ENCODE data around the gene MBLAC1.

The MBLAC1 gene

GRCh38 chr7:100148559-100149328 is 22.0 kb downstream of the MBLAC1 start, which contains the start of gene LAMTOR4:
Gene LAMTOR4 (plus strand): TSS chr7:100148918. CDS start chr7:100148973, 55 bp downstream.
- Mint-ChIP-seq H3K4me1 (peaks cover 35% of the 10 kb centered on the region), H3K27me3 (peaks cover 1% of the 10 kb centered on the region), H3K4me3 (peak within 1 kb of the TSS; percentile 97), H3K27ac (peak within 1 kb of the TSS; percentile 96), H3K36me3 (ENCODE audit: low read depth) (peaks cover 19% of the 10 kb centered on the region), H3K9me3 (no peaks in the 10 kb centered on the region)
- ATAC-seq (peak; percentile 98), DNase-seq (peak; percentile 96)

DNA sequence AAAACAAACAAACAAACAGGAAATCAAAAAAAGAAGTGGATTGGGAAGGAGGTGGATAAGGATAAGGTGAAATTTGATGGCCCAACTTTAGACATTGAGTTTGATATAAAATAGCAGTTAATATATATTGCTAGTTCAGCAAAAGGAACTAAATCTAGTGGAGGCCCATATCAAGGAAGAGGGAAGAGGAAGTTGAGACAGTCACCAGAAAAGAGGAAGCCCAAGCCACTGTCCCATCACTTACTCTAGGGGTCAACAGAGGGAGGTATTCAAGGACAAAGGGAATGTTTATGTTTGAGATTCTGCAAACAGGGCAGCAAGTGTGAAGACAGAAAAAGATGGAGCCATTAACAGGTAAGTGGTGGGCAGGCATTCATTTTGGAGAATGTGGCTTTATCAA is 25.6 kb downstream of the MBLAC1 start:
- Mint-ChIP-seq H3K27ac (peak overlapping the region; percentile 71), H3K27me3 (peaks cover 1% of the 10 kb centered on the region), H3K9me3 (no peaks in the 10 kb centered on the region), H3K4me1 (peaks cover 54% of the 10 kb centered on the region), H3K4me3 (peak overlapping the region; percentile 20), H3K36me3 (ENCODE audit: low read depth) (peaks cover 33% of the 10 kb centered on the region)
- no peak for DNase-seq
- no peak for ATAC-seq

- peaks cover 54% of the 10 kb centered on the region for H3K4me1 Mint-ChIP-seq
Observed at GRCh38 chr7:100152937-100153666, 26.3 kb downstream of the MBLAC1 start.

GRCh38 chr7:100153708-100154535 is 27.2 kb downstream of the MBLAC1 start:
- Mint-ChIP-seq H3K4me1 (peaks cover 51% of the 10 kb centered on the region), H3K4me3 (no peak overlapping the region), H3K27me3 (no peaks in the 10 kb centered on the region), H3K27ac (peak overlapping the region; percentile 69), H3K9me3 (no peaks in the 10 kb centered on the region), H3K36me3 (ENCODE audit: low read depth) (peaks cover 36% of the 10 kb centered on the region)
- no peak for DNase-seq
- ATAC-seq = no peak

More at GRCh38 chr7:100152937-100153666, 26.3 kb downstream of the MBLAC1 start:
- Mint-ChIP-seq H3K27ac (peak overlapping the region; percentile 71), H3K36me3 (ENCODE audit: low read depth) (peaks cover 36% of the 10 kb centered on the region), H3K27me3 (peaks cover 1% of the 10 kb centered on the region), H3K4me3 (no peak overlapping the region), H3K9me3 (no peaks in the 10 kb centered on the region)
- DNase-seq = no peak
- ATAC-seq = no peak

DNA sequence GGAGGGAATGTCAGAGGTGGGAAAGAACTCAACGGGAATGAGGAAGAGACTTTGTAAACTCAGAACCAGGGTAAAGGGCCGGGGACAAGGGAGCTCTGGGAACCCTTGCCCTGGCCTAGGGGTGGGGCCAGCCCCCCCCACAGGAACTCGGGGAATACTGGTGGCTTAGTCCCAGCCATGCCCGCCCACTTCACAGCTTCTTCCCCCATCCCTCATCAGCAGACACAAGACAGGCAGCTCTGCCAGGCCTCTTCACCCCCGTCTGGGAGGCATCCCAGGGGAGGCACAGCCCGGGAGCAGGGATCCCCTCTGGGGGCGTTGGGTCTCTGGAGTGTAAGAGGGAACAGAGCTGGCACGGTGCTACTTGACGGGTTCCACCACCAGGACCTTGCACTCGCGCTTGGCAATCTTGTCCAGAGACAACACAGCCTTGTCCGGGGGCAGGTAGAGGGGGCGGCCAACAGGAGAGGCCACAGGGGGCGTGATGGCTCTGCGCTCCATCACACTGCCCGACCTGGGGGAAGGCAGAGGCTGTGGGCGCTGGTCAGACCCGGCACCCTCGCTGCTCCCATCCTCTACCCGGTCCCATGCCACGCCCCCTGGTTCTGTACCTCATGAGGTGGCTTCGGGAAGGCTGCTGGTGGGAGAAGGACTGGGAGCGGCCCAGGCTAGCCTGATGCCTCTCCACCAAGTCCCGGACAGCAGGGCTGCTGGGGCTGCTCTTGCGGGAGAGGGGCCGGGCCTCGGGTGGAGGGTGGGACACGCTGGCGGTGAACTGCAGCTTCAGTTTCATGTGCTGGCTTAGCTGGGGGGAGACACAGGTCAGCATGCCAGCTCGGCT is 28.1 kb downstream of the MBLAC1 start:
- Mint-ChIP-seq H3K4me3 (no peak overlapping the region), H3K4me1 (peaks cover 52% of the 10 kb centered on the region)
- DNase-seq = no peak

DNA sequence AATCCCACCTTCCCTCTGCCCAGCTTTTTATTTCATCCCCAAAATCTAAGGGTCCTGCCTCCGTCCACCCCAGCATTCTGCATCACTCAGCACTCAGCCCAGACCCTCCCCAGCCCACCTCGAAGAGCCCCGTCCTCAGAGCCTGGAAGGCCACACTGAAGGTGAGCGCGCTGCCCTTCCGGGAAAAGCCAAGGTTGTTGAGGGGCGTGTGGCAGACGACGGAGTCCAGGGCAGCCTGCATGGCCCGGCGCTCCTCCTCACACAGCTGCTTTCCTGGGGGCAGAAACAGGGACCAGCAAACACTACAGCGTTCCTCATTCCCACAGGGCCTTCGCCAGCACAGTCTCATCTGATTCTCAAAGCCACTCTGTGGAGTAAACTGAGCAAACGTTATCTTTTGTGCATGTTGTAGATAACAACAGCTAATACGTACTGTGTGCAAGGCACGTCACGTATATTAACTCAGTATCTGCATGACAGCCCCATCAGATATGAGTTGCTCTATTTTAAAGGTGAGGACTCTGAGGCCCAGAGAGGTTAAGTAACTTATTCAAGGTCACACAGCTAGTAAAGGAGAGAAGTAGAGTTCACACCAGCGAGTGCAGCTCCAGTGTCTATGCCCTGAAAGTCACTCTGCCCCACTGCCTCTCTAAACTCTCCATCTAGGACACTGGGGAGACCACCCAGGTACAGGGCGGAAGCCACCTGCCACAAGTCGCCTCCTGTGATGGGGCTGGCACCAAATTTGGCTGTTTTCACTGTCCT is 29.0 kb downstream of the MBLAC1 start:
- H3K27me3 Mint-ChIP-seq = no peaks in the 10 kb centered on the region
- no peak for DNase-seq
- H3K4me3 Mint-ChIP-seq = no peak overlapping the region
- ATAC-seq = no peak
- H3K36me3 Mint-ChIP-seq (ENCODE audit: low read depth) = peaks cover 31% of the 10 kb centered on the region
- H3K4me1 Mint-ChIP-seq = peaks cover 45% of the 10 kb centered on the region
- no peaks in the 10 kb centered on the region for H3K9me3 Mint-ChIP-seq
- H3K27ac Mint-ChIP-seq = peak overlapping the region; percentile 86

More for the DNA sequence above, 28.1 kb downstream of the MBLAC1 start:
- no peak for ATAC-seq
- Mint-ChIP-seq H3K9me3 (no peaks in the 10 kb centered on the region), H3K27me3 (no peaks in the 10 kb centered on the region), H3K27ac (no peak overlapping the region), H3K36me3 (ENCODE audit: low read depth) (peaks cover 36% of the 10 kb centered on the region)

DNA sequence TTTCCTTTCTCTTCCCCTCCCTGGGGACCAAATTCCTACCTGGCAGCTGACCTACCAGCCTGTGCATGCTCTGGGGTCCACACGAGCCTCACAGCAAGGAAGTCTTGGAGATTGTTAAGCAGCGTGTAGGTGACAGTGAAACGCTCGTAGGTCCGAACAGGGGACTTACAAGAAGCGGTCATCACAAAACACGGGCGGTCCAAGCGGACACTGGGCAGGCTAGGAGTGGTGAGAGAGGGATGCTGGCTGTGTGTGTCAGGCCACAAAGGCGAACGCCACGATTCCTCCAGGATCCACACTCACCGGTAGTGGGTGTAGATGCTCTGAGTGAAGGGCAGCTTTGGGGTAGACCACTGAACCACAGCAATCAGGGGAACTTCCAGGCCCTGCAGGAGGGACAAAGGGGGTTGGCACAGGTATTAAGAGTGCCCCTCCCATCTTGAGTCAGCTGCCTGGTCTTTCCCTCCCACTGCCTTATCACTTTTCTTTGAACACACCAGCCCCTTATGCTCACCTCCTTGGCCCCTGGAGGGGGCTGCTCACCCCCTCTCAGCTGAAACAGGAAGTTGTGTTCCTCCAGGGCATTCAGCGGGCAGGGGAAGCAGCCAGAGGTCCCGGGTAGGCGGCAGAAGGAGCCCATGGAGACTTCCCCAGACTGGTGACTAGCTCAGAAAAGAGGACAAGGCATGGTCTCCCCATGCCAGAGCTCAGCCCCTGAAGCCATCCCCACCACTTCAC is 29.7 kb downstream of the MBLAC1 start:
- Mint-ChIP-seq H3K27me3 (no peaks in the 10 kb centered on the region), H3K27ac (peak overlapping the region; percentile 86), H3K9me3 (no peaks in the 10 kb centered on the region), H3K4me1 (peaks cover 44% of the 10 kb centered on the region), H3K36me3 (ENCODE audit: low read depth) (peaks cover 31% of the 10 kb centered on the region), H3K4me3 (peak overlapping the region; percentile 85)
- DNase-seq = no peak
- ATAC-seq = peak; percentile 64

- DNase-seq (no peak), ATAC-seq (no peak)
- Mint-ChIP-seq H3K4me1 (peaks cover 39% of the 10 kb centered on the region), H3K27me3 (no peaks in the 10 kb centered on the region), H3K36me3 (ENCODE audit: low read depth) (peaks cover 27% of the 10 kb centered on the region), H3K4me3 (peak overlapping the region; percentile 85), H3K9me3 (no peaks in the 10 kb centered on the region), H3K27ac (peak overlapping the region; percentile 86)
Observed at GRCh38 chr7:100157069-100157333, 30.2 kb downstream of the MBLAC1 start.

GRCh38 chr7:100157334-100158228 is 30.8 kb downstream of the MBLAC1 start:
- Mint-ChIP-seq H3K27me3 (no peaks in the 10 kb centered on the region), H3K9me3 (no peaks in the 10 kb centered on the region), H3K36me3 (ENCODE audit: low read depth) (peaks cover 21% of the 10 kb centered on the region), H3K27ac (peak overlapping the region; percentile 86), H3K4me3 (peak overlapping the region; percentile 85), H3K4me1 (peaks cover 34% of the 10 kb centered on the region)
- ATAC-seq (no peak), DNase-seq (no peak)

GRCh38 chr7:100158229-100159098 is 31.7 kb downstream of the MBLAC1 start, which contains the start of gene TRAPPC14:
Gene TRAPPC14 (minus strand): TSS chr7:100158723. CDS start chr7:100158499, 224 bp downstream.
- H3K4me3 Mint-ChIP-seq = peak within 1 kb of the TSS; percentile 85
- H3K27me3 Mint-ChIP-seq = no peaks in the 10 kb centered on the region
- peaks cover 42% of the 10 kb centered on the region for H3K4me1 Mint-ChIP-seq
- ATAC-seq = peak; percentile 71
- DNase-seq = peak; percentile 97
- H3K36me3 Mint-ChIP-seq (ENCODE audit: low read depth) = peaks cover 17% of the 10 kb centered on the region
- peak within 1 kb of the TSS; percentile 86 for H3K27ac Mint-ChIP-seq
- no peaks in the 10 kb centered on the region for H3K9me3 Mint-ChIP-seq

DNA sequence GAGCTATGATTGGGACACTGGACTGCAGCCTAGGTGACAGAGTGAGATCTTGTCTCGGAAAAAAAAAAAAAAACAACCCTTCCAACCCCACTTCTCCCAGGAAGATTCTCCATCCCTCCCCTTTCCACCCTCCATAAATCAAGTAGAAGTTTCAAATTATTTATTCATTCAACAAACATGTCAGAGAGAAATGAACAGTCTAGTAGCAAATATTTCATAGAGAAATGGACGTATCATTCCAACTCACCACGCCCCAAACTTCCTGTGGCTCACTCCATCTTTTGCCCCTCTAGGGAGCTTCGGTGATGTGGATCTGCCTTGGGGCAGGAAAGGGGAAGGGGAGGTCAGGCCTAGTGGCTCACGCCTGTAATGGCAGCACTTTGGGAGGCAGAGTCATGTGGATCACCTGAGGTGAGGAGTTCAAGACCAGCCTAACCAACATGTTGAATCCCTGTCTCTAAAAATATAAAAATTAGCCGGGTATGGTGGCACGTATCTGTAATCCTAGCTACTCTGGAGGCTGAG is 32.4 kb downstream of the MBLAC1 start:
- Mint-ChIP-seq H3K9me3 (no peaks in the 10 kb centered on the region), H3K4me3 (peak overlapping the region; percentile 85), H3K36me3 (ENCODE audit: low read depth) (peaks cover 15% of the 10 kb centered on the region), H3K4me1 (peaks cover 42% of the 10 kb centered on the region), H3K27ac (peak overlapping the region; percentile 85), H3K27me3 (no peaks in the 10 kb centered on the region)
- no peak for ATAC-seq
- no peak for DNase-seq

All from activated naive CD8-positive, alpha-beta T cell treated with anti-CD3 and anti-CD28 coated beads, Interleukin-2, amount 50 U/mL, for 24 hours (primary cell).